Gastrocnemius medialis (tissue), 4 donors: ENCODE data around the gene PCSK4. TPM values are rescaled to one million over a fixed set of nuclear protein-coding genes. Genes with fewer than 3 reads are reported as not detected.

Experiments used
- ATAC-seq, 2 donors: fragments of 150-250 bp; one replicate each; pipeline ENCODE4 v1.9.1; 2016
- DNase-seq, 2 donors: peaks; one replicate each; pipeline ENCODE4 v3.0.0-alpha.2; 2019
- H3K27ac ChIP-seq, 4 donors: fragments of 200-600 bp; sonication (generic); 1 replicate in 1 of 4; 2 replicates in 3 of 4; pipeline ENCODE4 v1.5.1; 2016 to 2018; ENCODE audit warnings: mild to moderate bottlenecking in 2 of 4, moderate library complexity in 1 of 4
- H3K27me3 ChIP-seq, 3 donors: fragments of 200-600 bp; sonication (generic) in 2 of 3; 1 replicate in 1 of 3; 2 replicates in 2 of 3; pipeline versions ENCODE4 v1.5.1 to v1.6.0; 2016 to 2019; ENCODE audit warnings: mild to moderate bottlenecking in 1 of 3, moderate library complexity in 1 of 3
- H3K36me3 ChIP-seq, 2 donors: fragments of 200-600 bp; sonication (generic) in 1 of 2; one replicate each; pipeline ENCODE4 v1.5.1; 2017 to 2018
- H3K4me1 ChIP-seq, 2 donors: fragments of 200-600 bp; sonication (generic) in 1 of 2; one replicate each; pipeline ENCODE4 v1.5.1; 2016 to 2017; ENCODE audit warnings: mild to moderate bottlenecking in 2 of 2
- H3K4me3 ChIP-seq, 4 donors: fragments of 200-600 bp; sonication (generic) in 3 of 4; 1 replicate in 1 of 4; 2 replicates in 3 of 4; pipeline ENCODE4 v1.5.1; 2016 to 2019; ENCODE audit warnings: mild to moderate bottlenecking in 2 of 4
- H3K9me3 ChIP-seq, 3 donors: fragments of 200-600 bp; sonication (generic) in 2 of 3; 1 replicate in 1 of 3; 2 replicates in 2 of 3; pipeline ENCODE4 v1.5.1; 2016 to 2019
- POLR2A ChIP-seq, 2 donors: fragments of 450-650 bp; IDR thresholded peaks; one replicate each; pipeline ENCODE4 v1.6.1; 2017; ENCODE audit warnings: antibody characterized with exemption in 2 of 2, mild to moderate bottlenecking in 2 of 2, moderate library complexity in 2 of 2
- in situ Hi-C, 4 donors: fragments of 200-750 bp; cut with MboI; loops; one replicate each; pipeline versions ENCODE4 v1.15.0 to v1.8.0; 2017; ENCODE audit warnings: low sequenced_read_pairs in 4 of 4
- intact Hi-C: fragments of 100-400 bp; cut with DNase I; formaldehyde crosslinking; loops from one replicate; pipeline ENCODE4 v1.15.1; 2023; ENCODE audit warnings: low total_unique reads
- total RNA-seq, 4 donors: library from RNA; depleted of rRNA; stranded (reverse); fragments of >200 nt; gene quantifications; one replicate each; pipeline versions ENCODE4 v1.1.0 to v1.2.3, GENCODE V29; 2016
- TF ChIP-seq, protein P1 (sequence below), 5 experiments: fragments of 450-650 bp in 3 of 5; fragments of 200-600 bp in 2 of 5; sonication (generic) in 2 of 5; IDR thresholded peaks in 4 of 5; conservative IDR thresholded peaks in 1 of 5; 1 replicate in 4 of 5; 2 replicates in 1 of 5; pipeline ENCODE4 v1.5.1; 2016 to 2019; ENCODE audit warnings: antibody characterized with exemption in 5 of 5, mild to moderate bottlenecking in 3 of 5, moderate library complexity in 3 of 5

Gene PCSK4
- total RNA-seq, 4 donors from 2014 or later, result 0.12 to 0.60 (median 0.37) TPM

DNA sequence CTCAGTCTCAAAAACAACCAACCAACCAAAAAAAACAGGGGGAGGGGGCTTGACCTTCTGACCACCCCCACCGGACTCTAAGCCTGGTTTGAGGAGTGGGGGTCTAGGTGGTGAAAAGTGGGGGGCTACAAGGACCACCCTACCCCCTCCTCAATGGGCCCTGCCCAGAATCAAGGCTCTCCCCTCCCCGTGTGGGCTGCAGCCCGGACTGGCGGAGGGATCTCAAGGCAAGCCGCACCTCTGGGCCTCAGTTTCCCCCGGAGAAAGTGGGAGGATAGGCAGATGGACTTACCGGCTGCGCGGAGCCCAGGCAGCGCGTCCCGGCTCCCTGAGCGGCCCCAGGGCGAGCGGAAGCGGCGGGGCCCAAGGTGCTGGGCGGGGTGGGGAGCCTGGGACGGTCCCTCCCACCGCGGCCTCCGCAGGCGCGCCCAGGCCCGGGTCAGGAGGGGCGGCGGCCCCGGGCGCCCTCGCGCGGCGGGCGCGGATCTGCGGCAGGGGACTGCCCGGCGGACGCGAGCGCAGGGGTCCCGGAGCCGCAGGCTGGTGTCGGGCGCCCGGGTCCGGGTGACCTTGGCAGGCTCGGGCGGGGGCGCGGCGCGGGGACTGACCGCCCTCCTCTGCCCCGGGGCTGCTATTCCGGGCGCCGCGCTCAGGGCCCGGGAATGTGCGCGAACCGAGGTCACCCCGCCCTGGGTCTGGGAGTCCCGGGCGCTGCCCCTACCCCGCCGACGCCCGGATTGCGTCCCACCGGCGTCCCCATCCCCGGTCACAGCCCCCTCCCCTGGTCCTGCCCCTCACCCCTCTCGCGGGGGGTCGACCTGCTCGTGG is 22.7 kb upstream of the PCSK4 start, which contains the start of gene ADAMTSL5:
Gene ADAMTSL5, minus strand, starts transcription at position 349 of the 828 bp plus-strand sequence. CDS start 2,076 bp downstream, outside the sequence.
- ATAC-seq (peak; percentile 59 to 72), DNase-seq (peak in 1 of 2 donors; percentile 60)
- no peaks in the 10 kb centered on the region for H3K27me3 ChIP-seq
- in situ Hi-C loops, result no loop called here
- peaks cover 3 to 29% of the 10 kb centered on the region in 2 donors for H3K4me1 ChIP-seq
- H3K36me3 ChIP-seq, result no peaks in the 10 kb centered on the region
- H3K9me3 ChIP-seq, result no peaks in the 10 kb centered on the region
- intact Hi-C loops, result loop anchor here (1.0 to 5.0 kb wide), 3 partner anchors 34 to 236 kb away; partner anchors contain the start of genes C19orf25, FAM174C and TCF3
- peak within 1 kb of the TSS; percentile 64 to 69 (median 64) for H3K4me3 ChIP-seq
- TF ChIP-seq, protein P1, sequence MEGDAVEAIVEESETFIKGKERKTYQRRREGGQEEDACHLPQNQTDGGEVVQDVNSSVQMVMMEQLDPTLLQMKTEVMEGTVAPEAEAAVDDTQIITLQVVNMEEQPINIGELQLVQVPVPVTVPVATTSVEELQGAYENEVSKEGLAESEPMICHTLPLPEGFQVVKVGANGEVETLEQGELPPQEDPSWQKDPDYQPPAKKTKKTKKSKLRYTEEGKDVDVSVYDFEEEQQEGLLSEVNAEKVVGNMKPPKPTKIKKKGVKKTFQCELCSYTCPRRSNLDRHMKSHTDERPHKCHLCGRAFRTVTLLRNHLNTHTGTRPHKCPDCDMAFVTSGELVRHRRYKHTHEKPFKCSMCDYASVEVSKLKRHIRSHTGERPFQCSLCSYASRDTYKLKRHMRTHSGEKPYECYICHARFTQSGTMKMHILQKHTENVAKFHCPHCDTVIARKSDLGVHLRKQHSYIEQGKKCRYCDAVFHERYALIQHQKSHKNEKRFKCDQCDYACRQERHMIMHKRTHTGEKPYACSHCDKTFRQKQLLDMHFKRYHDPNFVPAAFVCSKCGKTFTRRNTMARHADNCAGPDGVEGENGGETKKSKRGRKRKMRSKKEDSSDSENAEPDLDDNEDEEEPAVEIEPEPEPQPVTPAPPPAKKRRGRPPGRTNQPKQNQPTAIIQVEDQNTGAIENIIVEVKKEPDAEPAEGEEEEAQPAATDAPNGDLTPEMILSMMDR (IDR thresholded peaks at IDR 0.05 in 4 of 5, conservative IDR thresholded peaks at IDR 0.05 in 1 of 5), result peak in 2 of 5 experiments; percentile 26 to 36
- peak; percentile 60 to 74 for TF ChIP-seq POLR2A (IDR thresholded peaks at IDR 0.05)
- H3K27ac ChIP-seq, result peak within 1 kb of the TSS; percentile 83 to 91 (median 89)

DNA sequence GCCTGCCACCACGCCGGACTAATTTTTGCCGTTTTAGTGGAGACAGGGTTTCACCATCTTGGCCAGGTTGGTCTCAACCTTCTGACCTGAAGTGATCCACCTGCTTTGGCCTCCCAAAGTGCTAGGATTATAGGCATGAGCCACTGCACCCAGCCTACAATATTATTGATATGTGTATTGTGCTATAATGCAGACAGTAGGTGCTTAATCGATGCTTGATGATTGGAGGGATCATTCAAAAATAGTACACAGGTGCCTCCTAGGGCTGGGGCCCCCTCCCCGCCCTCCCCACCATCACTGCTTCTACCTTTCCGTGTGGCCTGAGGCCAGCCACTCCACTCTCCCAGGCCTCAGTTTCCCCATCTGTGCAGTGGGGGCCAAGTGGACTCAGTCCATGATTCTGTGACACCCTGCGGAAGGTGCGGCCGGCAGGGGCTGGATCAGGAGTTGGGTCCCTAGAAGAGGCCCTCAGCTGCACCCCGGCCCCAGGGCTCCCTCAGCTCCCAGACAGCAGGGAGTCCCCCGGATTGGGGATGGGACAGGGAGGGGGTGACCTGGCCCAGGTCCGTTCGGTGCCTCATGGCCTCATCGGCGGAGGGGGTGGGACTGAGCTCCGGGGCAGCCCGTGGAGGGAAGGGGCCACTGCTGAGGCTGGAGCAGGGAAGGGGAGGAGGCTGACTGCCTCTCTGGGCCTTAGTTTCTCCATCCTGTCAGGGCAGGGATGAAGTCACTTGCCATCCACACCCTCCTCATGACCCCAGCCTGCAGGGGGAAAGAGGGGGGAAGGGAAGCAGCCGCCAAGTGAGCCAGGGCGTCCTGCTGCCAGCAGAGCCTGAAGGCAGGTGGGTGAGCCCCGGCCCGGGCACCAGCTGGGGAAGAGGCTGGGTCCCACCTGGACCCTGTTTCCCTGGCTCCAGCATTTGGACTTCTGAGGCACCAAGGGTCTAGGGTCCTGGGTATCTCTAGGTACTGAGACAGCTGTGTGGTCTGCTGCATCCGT is 21.5 kb upstream of the PCSK4 start:
- Histone ChIP-seq H3K27ac (peak overlapping the region; percentile 83 to 91 (median 89)), H3K9me3 (no peaks in the 10 kb centered on the region), H3K27me3 (no peaks in the 10 kb centered on the region), H3K4me1 (peaks cover 7 to 36% of the 10 kb centered on the region in 2 donors), H3K36me3 (no peaks in the 10 kb centered on the region), H3K4me3 (no peak overlapping the region)
- ATAC-seq (no peak), DNase-seq (no peak)
- TF ChIP-seq, protein P1 (IDR thresholded peaks at IDR 0.05 in 4 of 5, conservative IDR thresholded peaks at IDR 0.05 in 1 of 5), result no peak
- no peak for TF ChIP-seq POLR2A (IDR thresholded peaks at IDR 0.05)
- intact Hi-C loops, result loop anchor here (5.0 kb wide), 2 partner anchors 141 to 234 kb away; partner anchors contain the start of genes FAM174C and TCF3
- in situ Hi-C loops, result no loop called here

DNA sequence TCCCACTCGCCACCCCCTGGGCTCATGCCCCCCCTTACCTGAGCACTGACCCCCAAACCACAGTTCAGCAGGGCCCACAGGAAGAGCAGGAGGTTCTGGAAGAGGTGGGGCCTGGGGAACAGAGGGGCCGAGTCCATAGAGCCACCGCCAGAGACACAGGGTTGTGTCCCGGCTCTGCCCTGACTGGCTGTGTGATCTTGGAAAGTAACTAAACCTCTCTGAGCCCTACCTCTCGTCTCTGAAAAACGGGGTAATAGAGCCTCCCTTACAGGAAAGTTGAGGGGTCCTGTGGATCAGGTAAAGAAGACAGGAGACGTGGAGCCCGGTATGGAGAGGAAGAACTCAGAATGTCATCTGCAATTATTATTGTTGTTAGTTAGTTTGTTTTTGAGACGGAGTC is 20.7 kb upstream of the PCSK4 start:
- intact Hi-C loops, result loop anchor here (5.0 kb wide), 2 partner anchors 141 to 234 kb away; partner anchors contain the start of genes FAM174C and TCF3
- ATAC-seq, result no peak
- TF ChIP-seq, protein P1 (IDR thresholded peaks at IDR 0.05 in 4 of 5, conservative IDR thresholded peaks at IDR 0.05 in 1 of 5), result no peak
- no peak for TF ChIP-seq POLR2A (IDR thresholded peaks at IDR 0.05)
- H3K4me1 ChIP-seq, result peaks cover 7 to 36% of the 10 kb centered on the region in 2 donors
- H3K9me3 ChIP-seq, result no peaks in the 10 kb centered on the region
- no peak for DNase-seq
- no peaks in the 10 kb centered on the region for H3K36me3 ChIP-seq
- no peak overlapping the region for H3K4me3 ChIP-seq
- H3K27me3 ChIP-seq, result no peaks in the 10 kb centered on the region
- peak overlapping the region in 2 of 4 donors; percentile 39 to 90 for H3K27ac ChIP-seq
- in situ Hi-C loops, result no loop called here

DNA sequence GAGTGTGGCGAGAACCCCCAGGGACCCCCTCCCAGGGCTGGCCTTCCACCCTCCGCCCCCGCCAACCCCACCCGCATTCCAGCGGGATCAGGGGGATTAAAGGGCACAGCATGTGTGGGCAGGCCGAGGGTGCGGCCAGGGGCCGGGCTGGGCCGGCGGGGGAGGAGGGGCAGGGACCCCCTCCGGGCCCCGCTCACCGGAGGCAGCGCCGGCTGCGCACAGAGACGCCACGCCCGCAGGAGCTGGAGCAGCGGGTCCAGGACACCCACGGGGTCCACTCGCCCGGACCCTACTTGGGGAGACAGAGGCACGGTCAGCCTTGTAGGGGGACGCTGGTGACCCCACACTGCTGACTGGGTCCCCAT is 20.3 kb upstream of the PCSK4 start:
- intact Hi-C loops, result loop anchor here (5.0 kb wide), 2 partner anchors 142 to 233 kb away; partner anchors contain the start of genes FAM174C and TCF3
- Histone ChIP-seq H3K27ac (peak overlapping the region in 2 of 4 donors; percentile 39 to 90), H3K4me1 (peaks cover 7 to 36% of the 10 kb centered on the region in 2 donors)

More for the DNA sequence above, 20.3 kb upstream of the PCSK4 start:
- DNase-seq (no peak), ATAC-seq (no peak)
- H3K9me3 ChIP-seq, result no peaks in the 10 kb centered on the region
- no peak overlapping the region for H3K4me3 ChIP-seq
- H3K36me3 ChIP-seq, result no peaks in the 10 kb centered on the region
- TF ChIP-seq, protein P1 (IDR thresholded peaks at IDR 0.05 in 4 of 5, conservative IDR thresholded peaks at IDR 0.05 in 1 of 5), result no peak
- no peak for TF ChIP-seq POLR2A (IDR thresholded peaks at IDR 0.05)
- no peaks in the 10 kb centered on the region for H3K27me3 ChIP-seq
- in situ Hi-C loops, result no loop called here
